ENCODE measurements around the gene SLC25A33.

The SLC25A33 gene

GRCh38 chr1:9603766-9604753 lies 64.8 kb downstream of the SLC25A33 start:
- TF ChIP-seq CTCF (IDR thresholded peaks at IDR 0.05; ENCODE audit: low read depth, low read length): no peak
- no peak for DNase-seq (ENCODE audit: extremely low read depth, low read depth)

GRCh38 chr1:9604836-9605235 lies 65.6 kb downstream of the SLC25A33 start:
- no peak for DNase-seq (ENCODE audit: extremely low read depth, low read depth)
- no peak for TF ChIP-seq CTCF (IDR thresholded peaks at IDR 0.05; ENCODE audit: low read depth, low read length)

GRCh38 chr1:9605946-9606455 lies 66.7 kb downstream of the SLC25A33 start:
- no peak for DNase-seq (ENCODE audit: extremely low read depth, low read depth)
- no peak for TF ChIP-seq CTCF (IDR thresholded peaks at IDR 0.05; ENCODE audit: low read depth, low read length)

GRCh38 chr1:9606458-9606857 lies 67.2 kb downstream of the SLC25A33 start:
- no peak for DNase-seq (ENCODE audit: extremely low read depth, low read depth)
- no peak for TF ChIP-seq CTCF (IDR thresholded peaks at IDR 0.05; ENCODE audit: low read depth, low read length)

GRCh38 chr1:9606948-9607347 lies 67.7 kb downstream of the SLC25A33 start:
- no peak for TF ChIP-seq CTCF (IDR thresholded peaks at IDR 0.05; ENCODE audit: low read depth, low read length)
- no peak for DNase-seq (ENCODE audit: extremely low read depth, low read depth)

- no peak for DNase-seq (ENCODE audit: extremely low read depth, low read depth)
- TF ChIP-seq CTCF (IDR thresholded peaks at IDR 0.05; ENCODE audit: low read depth, low read length): no peak
These were observed 68.1 kb downstream of the SLC25A33 start for GRCh38 chr1:9607352-9607751.

GRCh38 chr1:9609998-9610397 lies 70.7 kb downstream of the SLC25A33 start:
- DNase-seq (ENCODE audit: extremely low read depth, low read depth): no peak
- TF ChIP-seq CTCF (IDR thresholded peaks at IDR 0.05; ENCODE audit: low read depth, low read length): no peak
